Measurements from ENCODE around the gene DGKQ.
"Not testable (repeated sequence)": the region's sequence is repeated elsewhere in the genome, so short reads cannot be mapped to it uniquely, and the experiment has no call there.

DGKQ gene

GRCh38 chr4:993111-994029 is 20.0 kb upstream of the DGKQ start, which contains the start of gene SLC26A1:
SLC26A1 (minus strand) TSS chr4:993404; CDS start chr4:991703, 1,701 bp downstream.
- DNase-seq (ENCODE audit: low read depth), result no peak

GRCh38 chr4:992297-993110 is 19.1 kb upstream of the DGKQ start:
- DNase-seq (ENCODE audit: low read depth), result no peak

GRCh38 chr4:991451-992296 is 18.3 kb upstream of the DGKQ start:
- DNase-seq (ENCODE audit: low read depth), result no peak

- DNase-seq (ENCODE audit: low read depth), result no peak
Observed at GRCh38 chr4:990746-991367, 17.5 kb upstream of the DGKQ start.

GRCh38 chr4:989722-990471 is 16.5 kb upstream of the DGKQ start:
- DNase-seq (ENCODE audit: low read depth), result no peak

- no peak for DNase-seq (ENCODE audit: low read depth)
Observed at GRCh38 chr4:988726-989721, 15.7 kb upstream of the DGKQ start.

GRCh38 chr4:987624-988513 is 14.5 kb upstream of the DGKQ start:
- DNase-seq (ENCODE audit: low read depth), result no peak

- DNase-seq (ENCODE audit: low read depth), result peak; percentile 78
Observed at GRCh38 chr4:986879-987623, 13.7 kb upstream of the DGKQ start, which contains the start of gene IDUA. IDUA (plus strand) TSS chr4:987044; CDS start chr4:987085, 41 bp downstream.

- no peak for DNase-seq (ENCODE audit: low read depth)
Observed at GRCh38 chr4:986428-986878, 13.1 kb upstream of the DGKQ start.

- peak; percentile 56 for DNase-seq (ENCODE audit: low read depth)
Observed at GRCh38 chr4:985123-985830, 11.9 kb upstream of the DGKQ start.

- no peak for DNase-seq (ENCODE audit: low read depth)
Observed at GRCh38 chr4:984336-985054, 11.1 kb upstream of the DGKQ start.

GRCh38 chr4:982814-983213 is 9.4 kb upstream of the DGKQ start:
- no peak for DNase-seq (ENCODE audit: low read depth)

GRCh38 chr4:982291-982690 is 8.9 kb upstream of the DGKQ start:
- no peak for DNase-seq (ENCODE audit: low read depth)

- DNase-seq (ENCODE audit: low read depth), result no peak
Observed at GRCh38 chr4:978957-979701, 5.8 kb upstream of the DGKQ start.

GRCh38 chr4:976016-976415 is 2.6 kb upstream of the DGKQ start:
- DNase-seq (ENCODE audit: low read depth), result not testable (repeated sequence)
